OCI-LY7 (cell line): ENCODE results near the gene ELOVL5.

Source experiments
- CTCF ChIP-seq: fragments of 200-600 bp; sonication (generic); conservative IDR thresholded peaks from 2 replicates; pipeline ENCODE4 v1.5.1; 2014; ENCODE audit warnings: mild to moderate bottlenecking, antibody characterized with exemption, low read length, moderate library complexity, mixed read lengths
- EZH2phosphoT487 ChIP-seq: fragments of 200-600 bp; sonication (generic); IDR thresholded peaks from 2 replicates; pipeline ENCODE4 v1.6.1; 2018; ENCODE audit warnings: low read depth, borderline replicate concordance, mild to moderate bottlenecking, mixed run types, antibody characterized with exemption, low read length, moderate library complexity, mixed read lengths

GRCh38 chr6:53390010-53390409 lies 41.3 kb upstream of the ELOVL5 start:
- no peak for TF ChIP-seq CTCF
- TF ChIP-seq EZH2phosphoT487 = no peak
